Gastrocnemius medialis (tissue), 4 donors: ENCODE results near the gene EEPD1.

ENCODE experiments used
- CTCF ChIP-seq, 5 experiments: fragments of 450-650 bp in 3 of 5; fragments of 200-600 bp in 2 of 5; sonication (generic) in 2 of 5; IDR thresholded peaks in 4 of 5; conservative IDR thresholded peaks in 1 of 5; 1 replicate in 4 of 5; 2 replicates in 1 of 5; pipeline ENCODE4 v1.5.1; 2016 to 2019; ENCODE audit warnings: antibody characterized with exemption in 5 of 5, mild to moderate bottlenecking in 3 of 5, moderate library complexity in 3 of 5
- POLR2A ChIP-seq, 2 donors: fragments of 450-650 bp; IDR thresholded peaks; one replicate each; pipeline ENCODE4 v1.6.1; 2017; ENCODE audit warnings: antibody characterized with exemption in 2 of 2, mild to moderate bottlenecking in 2 of 2, moderate library complexity in 2 of 2

- TF ChIP-seq CTCF (IDR thresholded peaks at IDR 0.05 in 4 of 5, conservative IDR thresholded peaks at IDR 0.05 in 1 of 5) (no peak), POLR2A (IDR thresholded peaks at IDR 0.05) (no peak)
Measured at GRCh38 chr7:36192877-36193276, 39.8 kb downstream of the EEPD1 start.
